Measurements from ENCODE around the gene EEF1A2.

- TF ChIP-seq ZFX (IDR thresholded peaks at IDR 0.05; ENCODE audit: borderline replicate concordance) (no peak), CTCF (IDR thresholded peaks at IDR 0.05) (peak; percentile 22; the same call in 1 of the 2 replicates)
Measured at GRCh38 chr20:63478346-63479302, 20.3 kb downstream of the EEF1A2 start.

All from 22Rv1 (cell line).